Measurements from ENCODE around the gene C10orf67.

- TF ChIP-seq CTCF (IDR thresholded peaks at IDR 0.05; ENCODE audit: insufficient read depth, low read length) (no peak), POLR2AphosphoS5 (IDR thresholded peaks at IDR 0.05; ENCODE audit: low read depth) (no peak), GABPA (IDR thresholded peaks at IDR 0.05; ENCODE audit: low read depth) (no peak)
Measured at GRCh38 chr10:23311034-23311433, 33.6 kb downstream of the C10orf67 start.

Data from HL-60 (cell line).